Adrenal gland (tissue), 12 donors: Measurements from ENCODE around the gene TNFSF8. TPM values are rescaled to one million over a fixed set of nuclear protein-coding genes. Genes with fewer than 3 reads are reported as not detected.

Experiments used
- DNase-seq, 7 donors: peaks; one replicate each; pipeline ENCODE4 v3.0.0-alpha.2; 2019 to 2020
- H3K27ac ChIP-seq, 5 donors: fragments of 200-600 bp; sonication (generic) in 4 of 5; 1 replicate in 3 of 5; 2 replicates in 2 of 5; pipeline versions ENCODE4 v1.5.1 to v1.8.0; 2016 to 2020; ENCODE audit warnings: mild to moderate bottlenecking in 1 of 5
- H3K27me3 ChIP-seq: fragments of 200-600 bp; 2 replicates; pipeline ENCODE4 v1.8.0; 2021
- H3K36me3 ChIP-seq, 2 donors: fragments of 200-600 bp; replicated peaks in 1 of 2; 1 replicate in 1 of 2; 2 replicates in 1 of 2; pipeline versions ENCODE4 v1.5.1 to v1.8.0; 2018 to 2022
- H3K4me1 ChIP-seq, 2 donors: fragments of 200-600 bp; replicated peaks in 1 of 2; 1 replicate in 1 of 2; 2 replicates in 1 of 2; pipeline versions ENCODE4 v1.5.1 to v1.8.0; 2018 to 2021
- H3K4me3 ChIP-seq, 4 donors: fragments of 200-600 bp; sonication (generic) in 3 of 4; one replicate each; pipeline ENCODE4 v1.5.1; 2016 to 2018
- H3K9me3 ChIP-seq, 3 donors: fragments of 200-600 bp; sonication (generic) in 1 of 3; replicated peaks in 1 of 3; 1 replicate in 2 of 3; 2 replicates in 1 of 3; pipeline versions ENCODE4 v1.5.1 to v1.8.0; 2016 to 2021
- CTCF ChIP-seq, 6 experiments: fragments of 450-650 bp in 4 of 6; fragments of 200-600 bp in 2 of 6; sonication (generic) in 1 of 6; IDR thresholded peaks; 1 replicate in 5 of 6; 2 replicates in 1 of 6; pipeline versions ENCODE4 v1.5.1 to v1.8.0; 2016 to 2021; ENCODE audit warnings: antibody characterized with exemption in 6 of 6, mild to moderate bottlenecking in 2 of 6, moderate library complexity in 1 of 6
- POLR2A ChIP-seq, 2 donors: fragments of 450-650 bp; IDR thresholded peaks; one replicate each; pipeline ENCODE4 v1.6.1; 2017; ENCODE audit warnings: antibody characterized with exemption in 2 of 2, mild to moderate bottlenecking in 2 of 2, moderate library complexity in 1 of 2
- WGBS, 4 donors: extraction: QIAGEN DNeasy Blood & Tissue Kit in 2 of 4; methylation state at CpG; one replicate each; pipeline versions ENCODE4 v1.1.5 to v1.1.7; 2013 to 2017; 5-methylcytosine and 5-hydroxymethylcytosine counted together
- intact Hi-C, 2 donors: fragments of 100-400 bp; cut with DNase I; formaldehyde crosslinking; loops; one replicate each; pipeline versions ENCODE4 v1.14.1 to v1.15.0; 2022 to 2023
- polyA plus RNA-seq, 3 donors: library from polyadenylated mRNA; stranded (reverse); fragments of 200-250 nt in 2 of 3; fragments of 350-450 nt in 1 of 3; fragmentation: Illumina TruSeq in 1 of 3; extraction: RNeasy Lipid Tissue Mini Kit (QIAGEN cat#74804) in 1 of 3; gene quantifications; one replicate each; pipeline ENCODE4 v1.2.3, GENCODE V29; 2013 to 2014
- total RNA-seq, 9 donors: library from RNA; depleted of rRNA in 4 of 9; stranded (reverse); fragments of >200 nt in 4 of 9; fragments of 120-200 nt in 1 of 9; fragmentation: NEBNext Ultra II Directional in 1 of 9; extraction: Animal tissue kit (Norgen Biotek cat#: 25700) in 1 of 9; gene quantifications; one replicate each; pipeline versions ENCODE4 v1.1.0 to v1.2.4, GENCODE V29; 2013 to 2023
- donor health status: healthy with polysubstance abuse.
- donor health status: Bipolar disorder and iron deficiency.
- donor health status: DM: yes; HTN: yes; CAD: no.
- donor health status: DM: no; HTN: no; CAD: no.
- donor health status: DM: no; HTN: no; CAD: no.
- donor health status: DM: yes; HTN: yes; CAD: no.

The TNFSF8 gene
- total and polyA plus RNA-seq, 12 donors = 0.34 to 4.8 (median 1.4) TPM

- H3K4me1 ChIP-seq = peaks cover 0 to 12% of the 10 kb centered on the region in 2 donors
- TF ChIP-seq CTCF (IDR thresholded peaks at IDR 0.05) = no peak
- no peak for DNase-seq
- no peaks in the 10 kb centered on the region for H3K27me3 ChIP-seq
- no peak overlapping the region for H3K27ac ChIP-seq
- no peaks in the 10 kb centered on the region for H3K9me3 ChIP-seq
- intact Hi-C loops = loop anchor here in 1 of 2 donors (10.0 kb wide), 1 partner anchor 495 kb away; no protein-coding TSS in a partner anchor
- H3K36me3 ChIP-seq = no peaks in the 10 kb centered on the region
- H3K4me3 ChIP-seq = no peak overlapping the region
Measured at GRCh38 chr9:114899995-114900394, 30.4 kb downstream of the TNFSF8 start.

DNA sequence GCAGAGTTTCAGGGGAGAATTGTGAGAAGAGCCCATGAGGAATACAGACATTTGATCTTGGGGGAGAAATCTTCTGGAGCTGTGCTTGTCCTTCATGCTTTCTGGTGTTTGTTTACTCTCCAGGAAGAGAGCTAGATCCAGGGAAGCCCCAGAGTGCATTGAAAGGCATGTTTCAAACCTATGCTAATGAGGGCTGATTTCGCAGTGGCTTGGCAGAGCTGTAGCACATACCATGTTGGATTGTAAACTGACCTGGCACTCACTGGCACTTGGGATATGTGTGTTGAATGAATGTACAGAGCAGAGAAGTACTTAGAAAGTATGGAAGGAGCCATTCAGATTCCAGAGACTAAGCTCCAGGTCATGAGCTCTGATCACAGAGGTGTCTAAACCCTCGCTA, 30.9 kb downstream of the TNFSF8 start:
- intact Hi-C loops = no loop called here
- no peak overlapping the region for H3K4me3 ChIP-seq
- peaks cover 0 to 15% of the 10 kb centered on the region in 2 donors for H3K4me1 ChIP-seq
- no peaks in the 10 kb centered on the region for H3K9me3 ChIP-seq
- no peak for DNase-seq
- no peak overlapping the region for H3K27ac ChIP-seq
- TF ChIP-seq POLR2A (IDR thresholded peaks at IDR 0.05) (no peak), CTCF (IDR thresholded peaks at IDR 0.05) (no peak)
- no peaks in the 10 kb centered on the region for H3K36me3 ChIP-seq
- no peaks in the 10 kb centered on the region for H3K27me3 ChIP-seq
- 80 to 88% (median 85%) methylated on average over 2 of the region's 2 CpGs for WGBS, 4 donors

- H3K36me3 ChIP-seq = no peaks in the 10 kb centered on the region
- peak overlapping the region in 1 of 5 donors; percentile 25 for H3K27ac ChIP-seq
- no peaks in the 10 kb centered on the region for H3K9me3 ChIP-seq
- TF ChIP-seq POLR2A (IDR thresholded peaks at IDR 0.05) = no peak
- H3K4me1 ChIP-seq = peaks cover 0 to 19% of the 10 kb centered on the region in 2 donors
- no peak overlapping the region for H3K4me3 ChIP-seq
- WGBS, 4 donors = 55 to 67% (median 61%) methylated on average over 9 of the region's 9 CpGs
- intact Hi-C loops = no loop called here
- DNase-seq = peak; percentile 18 to 65 (median 39)
- H3K27me3 ChIP-seq = no peaks in the 10 kb centered on the region
Measured at GRCh38 chr9:114898741-114899140, 31.6 kb downstream of the TNFSF8 start.

DNA sequence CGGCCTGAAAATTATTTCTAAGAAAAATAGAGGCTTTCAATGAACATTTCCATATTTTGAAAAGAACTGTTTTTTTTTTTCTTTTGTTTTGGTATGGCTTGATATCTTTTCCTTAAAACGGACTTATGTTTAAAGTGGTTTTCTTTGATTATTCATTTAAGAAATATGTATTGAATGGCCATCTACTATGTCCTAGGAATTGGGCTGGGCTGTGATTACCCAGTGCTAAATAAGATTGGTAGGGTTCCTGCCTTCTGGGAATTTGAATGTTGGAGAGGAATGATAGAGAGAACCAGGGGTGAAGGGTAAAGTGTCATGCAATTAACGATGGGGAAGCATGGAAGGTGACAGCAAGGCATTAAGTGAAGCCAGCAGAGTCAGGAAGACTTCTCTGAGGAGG, 33.2 kb downstream of the TNFSF8 start:
- H3K27ac ChIP-seq = no peak overlapping the region
- H3K9me3 ChIP-seq = no peaks in the 10 kb centered on the region
- H3K4me3 ChIP-seq = no peak overlapping the region
- peaks cover 0 to 19% of the 10 kb centered on the region in 2 donors for H3K4me1 ChIP-seq
- TF ChIP-seq CTCF (IDR thresholded peaks at IDR 0.05) = no peak
- WGBS, 4 donors = 71 to 84% (median 78%) methylated on average over 3 of the region's 3 CpGs
- no peak for DNase-seq
- no peaks in the 10 kb centered on the region for H3K27me3 ChIP-seq
- no peaks in the 10 kb centered on the region for H3K36me3 ChIP-seq
- intact Hi-C loops = no loop called here

GRCh38 chr9:114896344-114896743, 34.0 kb downstream of the TNFSF8 start:
- no peak for DNase-seq
- Histone ChIP-seq H3K4me3 (no peak overlapping the region), H3K27me3 (no peaks in the 10 kb centered on the region), H3K36me3 (no peaks in the 10 kb centered on the region), H3K9me3 (no peaks in the 10 kb centered on the region), H3K4me1 (peaks cover 0 to 19% of the 10 kb centered on the region in 2 donors), H3K27ac (no peak overlapping the region)
- intact Hi-C loops = no loop called here
- TF ChIP-seq CTCF (IDR thresholded peaks at IDR 0.05) = no peak
- TF ChIP-seq POLR2A (IDR thresholded peaks at IDR 0.05) = no peak
